B cell (primary cell): Measurements from ENCODE around the gene TRIM9. TPM values are rescaled to one million over a fixed set of nuclear protein-coding genes. Genes with fewer than 3 reads are reported as not detected.

Experiments used
- ATAC-seq: fragments of 200-7000 bp; cut with Tn5 transposase; one replicate; pipeline ENCODE4 v1.10.0; 2021; ENCODE audit warnings: low read depth, mild to moderate bottlenecking, moderate number of reproducible peaks, moderate library complexity
- CTCF ChIA-PET: fragments of 350-600 bp; sonication (Branson Sonifier 250); formaldehyde crosslinking; loops from one replicate; lab custom pipeline; 2021; ENCODE audit warnings: antibody characterized with exemption, inconsistent platforms; lab: Charles Lee
- POLR2A ChIA-PET: fragments of 350-600 bp; sonication (Branson Sonifier 250); formaldehyde crosslinking; loops from one replicate; lab custom pipeline; 2021; ENCODE audit warnings: antibody characterized with exemption; lab: Charles Lee
- DNase-seq: peaks from one replicate; pipeline ENCODE4 v3.0.0; 2013
- H2AFZ ChIP-seq: 2 replicates; pipeline ENCODE4 v1.6.1; 2012; ENCODE audit warnings: mild to moderate bottlenecking, low read depth, low read length; ENCODE audit not compliant: insufficient read depth, poor library complexity, severe bottlenecking
- H3K27ac ChIP-seq, 2 donors: 1 replicate in 1 of 2; 2 replicates in 1 of 2; pipeline ENCODE4 v1.5.1; 2012 to 2013; ENCODE audit warnings: low read length in 2 of 2, mild to moderate bottlenecking in 2 of 2, moderate library complexity in 1 of 2
- H3K27me3 ChIP-seq, 4 experiments: fragments of 200-600 bp in 1 of 4; sonication (generic) in 1 of 4; replicated peaks in 1 of 4; 1 replicate in 2 of 4; 2 replicates in 2 of 4; pipeline versions ENCODE4 v1.6.1 to v1.7.0; 2013 to 2016; ENCODE audit warnings: low read length in 3 of 4, mild to moderate bottlenecking in 2 of 4, mixed read lengths in 1 of 4, moderate library complexity in 1 of 4; ENCODE audit not compliant: insufficient read depth in 4 of 4, control insufficient read depth in 3 of 4; ENCODE audit errors: control extremely low read depth in 1 of 4
- H3K36me3 ChIP-seq, 2 experiments: replicated peaks in 1 of 2; 1 replicate in 1 of 2; 2 replicates in 1 of 2; pipeline versions ENCODE4 v1.6.1 to v1.7.1; 2013; ENCODE audit warnings: low read length in 1 of 2; ENCODE audit not compliant: insufficient read depth in 2 of 2, control insufficient read depth in 1 of 2; ENCODE audit errors: control extremely low read depth in 1 of 2, extremely low read depth in 1 of 2
- H3K4me1 ChIP-seq, 2 donors: fragments of 200-600 bp in 1 of 2; sonication (generic) in 1 of 2; 1 replicate in 1 of 2; 2 replicates in 1 of 2; pipeline versions ENCODE4 v1.5.1 to v1.6.1; 2013 to 2017; ENCODE audit warnings: low read length in 2 of 2; ENCODE audit not compliant: control insufficient read depth in 2 of 2, insufficient read depth in 2 of 2
- H3K4me2 ChIP-seq: replicated peaks from 2 replicates; pipeline ENCODE3; 2012; ENCODE audit warnings: mild to moderate bottlenecking, low read depth, low read length; ENCODE audit not compliant: poor library complexity, severe bottlenecking
- H3K4me3 ChIP-seq, 5 experiments: fragments of 200-600 bp in 1 of 5; sonication (generic) in 1 of 5; 1 replicate in 3 of 5; 2 replicates in 2 of 5; pipeline versions ENCODE4 v1.5.1 to v1.7.0; 2011 to 2016; ENCODE audit warnings: low read length in 4 of 5, mild to moderate bottlenecking in 4 of 5, low read depth in 2 of 5, control low read depth in 1 of 5, moderate library complexity in 1 of 5; ENCODE audit not compliant: insufficient read depth in 1 of 5; ENCODE audit errors: control extremely low read depth in 1 of 5, extremely low read depth in 1 of 5
- H3K79me2 ChIP-seq: fragments of 200-600 bp; sonication (generic); one replicate; pipeline ENCODE4 v1.6.0; 2016; ENCODE audit warnings: low read length; ENCODE audit not compliant: control insufficient read depth, insufficient read depth
- H3K9ac ChIP-seq: fragments of 200-600 bp; sonication (generic); 2 replicates; pipeline ENCODE4 v1.6.1; 2017; ENCODE audit warnings: mild to moderate bottlenecking, low read length, moderate library complexity
- H3K9me3 ChIP-seq, 3 donors: one replicate each; pipeline versions ENCODE4 v1.6.1 to v1.7.1; 2013; ENCODE audit warnings: low read length in 2 of 3; ENCODE audit not compliant: control insufficient read depth in 2 of 3, insufficient read depth in 1 of 3; ENCODE audit errors: control extremely low read depth in 1 of 3
- H4K20me1 ChIP-seq: 2 replicates; pipeline ENCODE4 v1.6.0; 2012; ENCODE audit warnings: mild to moderate bottlenecking, low read length; ENCODE audit not compliant: insufficient read depth, control insufficient read depth, poor library complexity, severe bottlenecking
- H3K27ac Mint-ChIP-seq: one replicate; pipeline ENCODE4 v1.8.0; 2021; ENCODE audit warnings: mixed read lengths
- H3K27me3 Mint-ChIP-seq: one replicate; pipeline ENCODE4 v1.8.0; 2021; ENCODE audit warnings: mixed read lengths
- H3K4me1 Mint-ChIP-seq: one replicate; pipeline ENCODE4 v1.8.0; 2021; ENCODE audit warnings: mixed read lengths
- H3K4me3 Mint-ChIP-seq: one replicate; pipeline ENCODE4 v1.8.0; 2021; ENCODE audit warnings: mixed read lengths
- H3K9me3 Mint-ChIP-seq: one replicate; pipeline ENCODE4 v1.8.0; 2022; ENCODE audit warnings: mixed read lengths; ENCODE audit not compliant: insufficient read depth
- EZH2 ChIP-seq: IDR thresholded peaks from 2 replicates; pipeline ENCODE4 v1.6.1; 2012; ENCODE audit warnings: borderline replicate concordance, low read depth, mild to moderate bottlenecking, moderate library complexity, low read length; ENCODE audit not compliant: insufficient read depth, poor library complexity, severe bottlenecking
- WGBS: methylation state at CpG from one replicate; pipeline ENCODE4 v1.1.5; 2013; ENCODE audit warnings: missing lambda C conversion rate; ENCODE audit not compliant: insufficient coverage; 5-methylcytosine and 5-hydroxymethylcytosine counted together
- intact Hi-C: fragments of 100-400 bp; cut with micrococcal nuclease; formaldehyde crosslinking; loops from one replicate; pipeline ENCODE4 v1.10.0; 2022
- polyA plus RNA-seq: library from polyadenylated mRNA; depleted of rRNA; stranded (reverse); fragments of >200 nt; gene quantifications from 2 replicates; pipeline ENCODE4 v1.2.3, GENCODE V29; 2012
- total RNA-seq, 2 donors: library from RNA; stranded (reverse); fragments of 120-200 nt in 1 of 2; gene quantifications; 1 replicate in 1 of 2; 2 replicates in 1 of 2; pipeline versions ENCODE4 v1.2.3 to v1.2.4, GENCODE V29; 2013 to 2022
- TF ChIP-seq, protein P1 (sequence below): fragments of 200-600 bp; IDR thresholded peaks from one replicate; pipeline ENCODE4 v1.8.0; 2022; ENCODE audit warnings: antibody characterized with exemption, mild to moderate bottlenecking

TRIM9 gene
- total and polyA plus RNA-seq, 2 donors (not counting 1 experiment from before 2014, with no cell fraction given) = 0.24 to 0.32 TPM

DNA sequence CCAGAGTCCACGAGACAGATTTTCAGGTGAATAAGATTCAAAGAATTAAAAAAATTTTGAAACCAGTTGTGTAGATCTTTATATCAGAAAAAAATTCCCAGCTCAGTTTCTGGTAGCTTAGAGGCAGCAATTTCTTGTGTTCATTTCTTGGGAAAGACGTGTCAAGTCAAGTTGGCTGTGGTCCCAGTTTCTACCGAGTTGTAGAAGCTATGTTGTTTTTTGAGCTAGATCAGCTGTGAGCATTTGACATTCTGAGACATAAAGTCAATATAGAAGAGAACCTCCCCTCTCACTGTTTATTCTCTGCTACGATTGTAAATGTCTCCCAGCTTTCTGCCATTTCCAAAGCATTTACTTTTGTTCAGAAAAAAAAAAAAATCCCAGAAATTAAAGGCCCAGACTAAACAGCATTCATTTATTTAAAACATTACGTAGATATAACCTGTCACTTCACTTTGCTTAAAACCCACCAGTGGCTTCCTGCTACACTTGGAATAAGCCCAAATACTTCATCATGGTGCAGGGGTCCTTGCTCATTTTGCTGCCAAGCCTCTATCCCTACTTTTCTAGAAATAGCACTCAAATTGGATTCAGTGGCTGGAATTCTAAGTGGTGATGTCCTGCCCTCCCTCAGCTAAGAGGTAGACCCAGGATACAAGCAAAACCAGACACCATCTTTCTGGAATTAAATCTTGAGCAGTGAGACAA lies 130.1 kb downstream of the TRIM9 start:
- 65% methylated on average over 3 of the region's 5 CpGs for WGBS
- no peak overlapping the region for H3K4me2 ChIP-seq
- ATAC-seq (no peak), DNase-seq (no peak)
- peaks cover 0 to 5% (median 0%) of the 10 kb centered on the region in 4 experiments for H3K27me3 ChIP-seq
- no peaks in the 10 kb centered on the region for H3K9me3 Mint-ChIP-seq
- no peaks in the 10 kb centered on the region for H4K20me1 ChIP-seq
- no peaks in the 10 kb centered on the region for H3K36me3 ChIP-seq
- TF ChIP-seq, protein P1, sequence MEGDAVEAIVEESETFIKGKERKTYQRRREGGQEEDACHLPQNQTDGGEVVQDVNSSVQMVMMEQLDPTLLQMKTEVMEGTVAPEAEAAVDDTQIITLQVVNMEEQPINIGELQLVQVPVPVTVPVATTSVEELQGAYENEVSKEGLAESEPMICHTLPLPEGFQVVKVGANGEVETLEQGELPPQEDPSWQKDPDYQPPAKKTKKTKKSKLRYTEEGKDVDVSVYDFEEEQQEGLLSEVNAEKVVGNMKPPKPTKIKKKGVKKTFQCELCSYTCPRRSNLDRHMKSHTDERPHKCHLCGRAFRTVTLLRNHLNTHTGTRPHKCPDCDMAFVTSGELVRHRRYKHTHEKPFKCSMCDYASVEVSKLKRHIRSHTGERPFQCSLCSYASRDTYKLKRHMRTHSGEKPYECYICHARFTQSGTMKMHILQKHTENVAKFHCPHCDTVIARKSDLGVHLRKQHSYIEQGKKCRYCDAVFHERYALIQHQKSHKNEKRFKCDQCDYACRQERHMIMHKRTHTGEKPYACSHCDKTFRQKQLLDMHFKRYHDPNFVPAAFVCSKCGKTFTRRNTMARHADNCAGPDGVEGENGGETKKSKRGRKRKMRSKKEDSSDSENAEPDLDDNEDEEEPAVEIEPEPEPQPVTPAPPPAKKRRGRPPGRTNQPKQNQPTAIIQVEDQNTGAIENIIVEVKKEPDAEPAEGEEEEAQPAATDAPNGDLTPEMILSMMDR = no peak
- no peak for TF ChIP-seq EZH2
- H3K79me2 ChIP-seq = no peaks in the 10 kb centered on the region
- no peaks in the 10 kb centered on the region for H3K4me1 Mint-ChIP-seq
- no peaks in the 10 kb centered on the region for H3K4me1 ChIP-seq
- ChIA-PET CTCF (no interaction called here), POLR2A (no interaction called here)
- no peak overlapping the region for H3K27ac ChIP-seq
- peaks cover 21% of the 10 kb centered on the region for H3K27me3 Mint-ChIP-seq
- H3K27ac Mint-ChIP-seq = no peak overlapping the region
- no peak overlapping the region for H3K4me3 ChIP-seq
- H3K9me3 ChIP-seq = no peaks in the 10 kb centered on the region
- H3K4me3 Mint-ChIP-seq = no peak overlapping the region
- no peak overlapping the region for H3K9ac ChIP-seq
- intact Hi-C loops = no loop called here
- H2AFZ ChIP-seq = no peak overlapping the region

DNA sequence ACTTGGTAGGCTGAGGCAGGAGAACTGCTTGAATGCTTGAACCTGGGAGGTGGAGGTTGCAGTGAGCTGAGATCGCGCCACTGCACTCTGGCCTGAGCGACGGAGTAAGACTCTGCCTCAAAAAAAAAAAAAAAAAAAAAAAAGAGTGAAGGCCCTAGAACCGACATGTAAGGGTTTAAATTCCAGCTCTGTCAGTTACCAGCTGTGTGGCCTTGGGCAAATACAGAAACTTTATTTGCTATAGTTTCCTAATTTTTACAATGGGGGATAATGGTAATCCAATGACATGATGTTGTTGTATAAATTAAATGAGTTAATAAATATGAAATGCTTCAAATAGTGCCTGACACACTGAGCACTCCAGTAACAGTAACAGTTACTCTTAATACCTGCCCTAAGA lies 131.0 kb downstream of the TRIM9 start:
- POLR2A ChIA-PET = no interaction called here
- Histone ChIP-seq H3K4me3 (no peak overlapping the region), H3K4me1 (no peaks in the 10 kb centered on the region), H4K20me1 (no peaks in the 10 kb centered on the region), H3K36me3 (no peaks in the 10 kb centered on the region), H3K79me2 (no peaks in the 10 kb centered on the region), H3K9me3 (no peaks in the 10 kb centered on the region), H2AFZ (no peak overlapping the region), H3K9ac (no peak overlapping the region), H3K27ac (no peak overlapping the region), H3K27me3 (peaks cover 0 to 9% (median 0%) of the 10 kb centered on the region in 4 experiments), H3K4me2 (no peak overlapping the region)
- CTCF ChIA-PET = no interaction called here
- Mint-ChIP-seq H3K27ac (no peak overlapping the region), H3K4me1 (no peaks in the 10 kb centered on the region), H3K27me3 (peaks cover 21% of the 10 kb centered on the region), H3K9me3 (no peaks in the 10 kb centered on the region), H3K4me3 (no peak overlapping the region)
- no peak for TF ChIP-seq EZH2
- TF ChIP-seq, protein P1 = no peak
- no peak for DNase-seq
- ATAC-seq = no peak
- 80% methylated on average over 1 of the region's 5 CpGs for WGBS
- intact Hi-C loops = no loop called here
